Measurements from ENCODE around the gene PLEKHH1. TPM values are rescaled to one million over a fixed set of nuclear protein-coding genes. Genes with fewer than 3 reads are reported as not detected.

The PLEKHH1 gene
- total and polyA plus RNA-seq, 4 donors, result 0.46 to 2.4 (median 0.89) TPM

- DNase-seq (ENCODE audit: low spot score), result no peak
- H3K27me3 ChIP-seq (ENCODE audit: control insufficient read depth in 4 of 4, insufficient read depth in 4 of 4, low read length in 3 of 4), result no peaks in the 10 kb centered on the region
- H3K9ac ChIP-seq (ENCODE audit: low read depth in 1 of 2, low read length in 2 of 2), result no peak overlapping the region
- no peaks in the 10 kb centered on the region for H3K36me3 ChIP-seq (ENCODE audit: control insufficient read depth in 4 of 4, insufficient read depth in 3 of 4, low read depth in 1 of 4, low read length in 3 of 4)
- TF ChIP-seq REST (IDR thresholded peaks at IDR 0.05), result no peak
- TF ChIP-seq RXRA (IDR thresholded peaks at IDR 0.05), result no peak
- no peaks in the 10 kb centered on the region for H3K9me3 ChIP-seq (ENCODE audit: control insufficient read depth in 4 of 4, low read length in 3 of 4)
- no peaks in the 10 kb centered on the region for H3K4me1 ChIP-seq (ENCODE audit: control insufficient read depth in 4 of 4, insufficient read depth in 4 of 4, low read length in 3 of 4)
- no peak overlapping the region for H3K4me3 ChIP-seq (ENCODE audit: low read depth in 1 of 3, low read length in 3 of 3)
- H3K27ac ChIP-seq (ENCODE audit: low read depth in 1 of 2, low read length in 2 of 2), result no peak overlapping the region
- 60% methylated on average over 6 of the region's 6 CpGs for WGBS
Observed at GRCh38 chr14:67502867-67503266, 30.2 kb upstream of the PLEKHH1 start.

- Histone ChIP-seq H3K9ac (ENCODE audit: low read depth in 1 of 2, low read length in 2 of 2) (no peak overlapping the region), H3K9me3 (ENCODE audit: control insufficient read depth in 4 of 4, low read length in 3 of 4) (no peaks in the 10 kb centered on the region), H3K4me1 (ENCODE audit: control insufficient read depth in 4 of 4, insufficient read depth in 4 of 4, low read length in 3 of 4) (no peaks in the 10 kb centered on the region), H3K27me3 (ENCODE audit: control insufficient read depth in 4 of 4, insufficient read depth in 4 of 4, low read length in 3 of 4) (no peaks in the 10 kb centered on the region), H3K27ac (ENCODE audit: low read depth in 1 of 2, low read length in 2 of 2) (no peak overlapping the region), H3K36me3 (ENCODE audit: control insufficient read depth in 4 of 4, insufficient read depth in 3 of 4, low read depth in 1 of 4, low read length in 3 of 4) (no peaks in the 10 kb centered on the region), H3K4me3 (ENCODE audit: low read depth in 1 of 3, low read length in 3 of 3) (no peak overlapping the region)
- DNase-seq (ENCODE audit: low spot score), result no peak
- TF ChIP-seq, protein P1, sequence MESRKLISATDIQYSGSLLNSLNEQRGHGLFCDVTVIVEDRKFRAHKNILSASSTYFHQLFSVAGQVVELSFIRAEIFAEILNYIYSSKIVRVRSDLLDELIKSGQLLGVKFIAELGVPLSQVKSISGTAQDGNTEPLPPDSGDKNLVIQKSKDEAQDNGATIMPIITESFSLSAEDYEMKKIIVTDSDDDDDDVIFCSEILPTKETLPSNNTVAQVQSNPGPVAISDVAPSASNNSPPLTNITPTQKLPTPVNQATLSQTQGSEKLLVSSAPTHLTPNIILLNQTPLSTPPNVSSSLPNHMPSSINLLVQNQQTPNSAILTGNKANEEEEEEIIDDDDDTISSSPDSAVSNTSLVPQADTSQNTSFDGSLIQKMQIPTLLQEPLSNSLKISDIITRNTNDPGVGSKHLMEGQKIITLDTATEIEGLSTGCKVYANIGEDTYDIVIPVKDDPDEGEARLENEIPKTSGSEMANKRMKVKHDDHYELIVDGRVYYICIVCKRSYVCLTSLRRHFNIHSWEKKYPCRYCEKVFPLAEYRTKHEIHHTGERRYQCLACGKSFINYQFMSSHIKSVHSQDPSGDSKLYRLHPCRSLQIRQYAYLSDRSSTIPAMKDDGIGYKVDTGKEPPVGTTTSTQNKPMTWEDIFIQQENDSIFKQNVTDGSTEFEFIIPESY (IDR thresholded peaks at IDR 0.05), result no peak
- TF ChIP-seq FOXA1 (IDR thresholded peaks at IDR 0.05) (no peak), FOXA2 (IDR thresholded peaks at IDR 0.05) (no peak), NR2F2 (IDR thresholded peaks at IDR 0.05) (no peak), TAF1 (conservative IDR thresholded peaks at IDR 0.05) (no peak), SP1 (IDR thresholded peaks at IDR 0.05) (no peak)
- TF ChIP-seq, protein P2, sequence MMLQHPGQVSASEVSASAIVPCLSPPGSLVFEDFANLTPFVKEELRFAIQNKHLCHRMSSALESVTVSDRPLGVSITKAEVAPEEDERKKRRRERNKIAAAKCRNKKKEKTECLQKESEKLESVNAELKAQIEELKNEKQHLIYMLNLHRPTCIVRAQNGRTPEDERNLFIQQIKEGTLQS (IDR thresholded peaks at IDR 0.05), result no peak
- WGBS, result 79% methylated on average over 7 of the region's 7 CpGs
Observed at GRCh38 chr14:67503331-67503730, 29.8 kb upstream of the PLEKHH1 start.

GRCh38 chr14:67505254-67505653 is 27.8 kb upstream of the PLEKHH1 start:
- no peaks in the 10 kb centered on the region for H3K9me3 ChIP-seq (ENCODE audit: control insufficient read depth in 4 of 4, low read length in 3 of 4)
- WGBS, result 78% methylated on average over 1 of the region's 1 CpG
- no peak overlapping the region for H3K9ac ChIP-seq (ENCODE audit: low read depth in 1 of 2, low read length in 2 of 2)
- no peaks in the 10 kb centered on the region for H3K36me3 ChIP-seq (ENCODE audit: control insufficient read depth in 4 of 4, insufficient read depth in 3 of 4, low read depth in 1 of 4, low read length in 3 of 4)
- DNase-seq (ENCODE audit: low spot score), result no peak
- no peaks in the 10 kb centered on the region for H3K27me3 ChIP-seq (ENCODE audit: control insufficient read depth in 4 of 4, insufficient read depth in 4 of 4, low read length in 3 of 4)
- H3K4me1 ChIP-seq (ENCODE audit: control insufficient read depth in 4 of 4, insufficient read depth in 4 of 4, low read length in 3 of 4), result no peaks in the 10 kb centered on the region
- TF ChIP-seq, protein P2 (IDR thresholded peaks at IDR 0.05), result no peak
- TF ChIP-seq EGR1 (IDR thresholded peaks at IDR 0.05; ENCODE audit: low read depth in 2 of 2) (no peak), NR2F2 (IDR thresholded peaks at IDR 0.05) (no peak), HNF4A (conservative IDR thresholded peaks at IDR 0.05) (no peak), FOXA1 (IDR thresholded peaks at IDR 0.05) (no peak), HNF4G (IDR thresholded peaks at IDR 0.05) (no peak), CTCF (IDR thresholded peaks at IDR 0.05; ENCODE audit: low read depth, low read length, missing input control) (no peak)
- no peak overlapping the region for H3K27ac ChIP-seq (ENCODE audit: low read depth in 1 of 2, low read length in 2 of 2)
- H3K4me3 ChIP-seq (ENCODE audit: low read depth in 1 of 3, low read length in 3 of 3), result no peak overlapping the region

All from liver (tissue), 9 donors.